ENCODE measurements around the gene ESPL1.

DNA sequence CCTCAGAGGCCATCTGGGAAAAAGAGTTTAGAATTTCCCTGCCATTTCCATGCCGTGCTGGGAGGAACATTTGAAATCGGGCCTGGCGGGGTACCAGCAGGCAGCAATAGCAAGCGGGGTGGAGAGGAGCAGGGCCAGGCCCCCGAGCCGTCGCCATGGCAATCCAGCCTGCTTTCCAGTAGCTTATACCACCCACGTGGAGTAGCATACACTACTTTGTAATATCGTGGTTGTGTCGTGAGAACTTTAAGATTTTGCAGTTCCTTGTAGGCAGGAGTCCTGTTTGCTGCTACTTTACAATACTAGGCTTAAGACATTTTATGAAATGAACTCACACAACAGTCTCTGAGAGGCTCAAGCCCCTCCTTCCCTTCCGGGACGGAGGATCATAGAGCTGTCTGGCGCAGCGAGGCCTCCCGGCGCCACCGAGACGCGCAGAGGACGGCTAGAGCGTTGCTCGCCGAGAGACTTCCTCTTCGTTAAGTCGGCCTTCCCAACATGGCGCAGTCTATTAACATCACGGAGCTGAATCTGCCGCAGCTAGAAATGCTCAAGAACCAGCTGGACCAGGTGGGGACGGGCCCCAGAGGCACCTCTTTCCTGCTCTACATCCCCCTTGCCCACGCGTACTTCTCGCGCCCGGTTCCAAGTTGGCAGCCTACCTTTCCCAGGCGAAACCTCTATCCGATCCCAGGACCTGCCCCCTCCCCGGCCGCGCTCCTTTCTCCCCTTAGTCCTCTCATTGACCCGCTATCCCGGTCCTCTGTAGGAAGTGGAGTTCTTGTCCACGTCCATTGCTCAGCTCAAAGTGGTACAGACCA is 27.2 kb downstream of the ESPL1 start, which contains the start of gene PFDN5:
- peak in 1 of 3 donors; percentile 59 for TF ChIP-seq POLR2A (IDR thresholded peaks at IDR 0.05)
- TF ChIP-seq, protein P1, sequence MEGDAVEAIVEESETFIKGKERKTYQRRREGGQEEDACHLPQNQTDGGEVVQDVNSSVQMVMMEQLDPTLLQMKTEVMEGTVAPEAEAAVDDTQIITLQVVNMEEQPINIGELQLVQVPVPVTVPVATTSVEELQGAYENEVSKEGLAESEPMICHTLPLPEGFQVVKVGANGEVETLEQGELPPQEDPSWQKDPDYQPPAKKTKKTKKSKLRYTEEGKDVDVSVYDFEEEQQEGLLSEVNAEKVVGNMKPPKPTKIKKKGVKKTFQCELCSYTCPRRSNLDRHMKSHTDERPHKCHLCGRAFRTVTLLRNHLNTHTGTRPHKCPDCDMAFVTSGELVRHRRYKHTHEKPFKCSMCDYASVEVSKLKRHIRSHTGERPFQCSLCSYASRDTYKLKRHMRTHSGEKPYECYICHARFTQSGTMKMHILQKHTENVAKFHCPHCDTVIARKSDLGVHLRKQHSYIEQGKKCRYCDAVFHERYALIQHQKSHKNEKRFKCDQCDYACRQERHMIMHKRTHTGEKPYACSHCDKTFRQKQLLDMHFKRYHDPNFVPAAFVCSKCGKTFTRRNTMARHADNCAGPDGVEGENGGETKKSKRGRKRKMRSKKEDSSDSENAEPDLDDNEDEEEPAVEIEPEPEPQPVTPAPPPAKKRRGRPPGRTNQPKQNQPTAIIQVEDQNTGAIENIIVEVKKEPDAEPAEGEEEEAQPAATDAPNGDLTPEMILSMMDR (IDR thresholded peaks at IDR 0.05 in 8 of 11, conservative IDR thresholded peaks at IDR 0.05 in 3 of 11), result peak in 9 of 11 experiments; percentile 3 to 71 (median 42)

Data from spleen (tissue), 7 donors.